Body of pancreas (tissue), 4 donors: ENCODE results near the gene HSP90B1.

Source experiments
- POLR2A ChIP-seq, 3 donors: fragments of 450-650 bp; IDR thresholded peaks; one replicate each; pipeline ENCODE4 v1.6.1; 2016; ENCODE audit warnings: antibody characterized with exemption in 3 of 3, mild to moderate bottlenecking in 2 of 3
- TF ChIP-seq, protein P1 (sequence below), 7 experiments: fragments of 450-650 bp in 4 of 7; fragments of 200-600 bp in 3 of 7; sonication (generic) in 3 of 7; IDR thresholded peaks; one replicate each; pipeline ENCODE4 v1.5.1; 2016 to 2019; ENCODE audit warnings: antibody characterized with exemption in 7 of 7

GRCh38 chr12:103901518-103902173 lies 28.6 kb upstream of the HSP90B1 start:
- TF ChIP-seq POLR2A (IDR thresholded peaks at IDR 0.05), result no peak
- TF ChIP-seq, protein P1, sequence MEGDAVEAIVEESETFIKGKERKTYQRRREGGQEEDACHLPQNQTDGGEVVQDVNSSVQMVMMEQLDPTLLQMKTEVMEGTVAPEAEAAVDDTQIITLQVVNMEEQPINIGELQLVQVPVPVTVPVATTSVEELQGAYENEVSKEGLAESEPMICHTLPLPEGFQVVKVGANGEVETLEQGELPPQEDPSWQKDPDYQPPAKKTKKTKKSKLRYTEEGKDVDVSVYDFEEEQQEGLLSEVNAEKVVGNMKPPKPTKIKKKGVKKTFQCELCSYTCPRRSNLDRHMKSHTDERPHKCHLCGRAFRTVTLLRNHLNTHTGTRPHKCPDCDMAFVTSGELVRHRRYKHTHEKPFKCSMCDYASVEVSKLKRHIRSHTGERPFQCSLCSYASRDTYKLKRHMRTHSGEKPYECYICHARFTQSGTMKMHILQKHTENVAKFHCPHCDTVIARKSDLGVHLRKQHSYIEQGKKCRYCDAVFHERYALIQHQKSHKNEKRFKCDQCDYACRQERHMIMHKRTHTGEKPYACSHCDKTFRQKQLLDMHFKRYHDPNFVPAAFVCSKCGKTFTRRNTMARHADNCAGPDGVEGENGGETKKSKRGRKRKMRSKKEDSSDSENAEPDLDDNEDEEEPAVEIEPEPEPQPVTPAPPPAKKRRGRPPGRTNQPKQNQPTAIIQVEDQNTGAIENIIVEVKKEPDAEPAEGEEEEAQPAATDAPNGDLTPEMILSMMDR (IDR thresholded peaks at IDR 0.05), result no peak
